Neural cell (in vitro differentiated cells): ENCODE measurements around the gene TRNAU1AP. TPM values are rescaled to one million over a fixed set of nuclear protein-coding genes. Genes with fewer than 3 reads are reported as not detected.
A peak's percentile ranks its signal among the peaks of the same experiment; 100 is the strongest.

Experiments used
- H2AFZ ChIP-seq: fragments of 200-600, 300-800 bp; sonication (generic), shearing (Covaris generic); 2 replicates; pipeline ENCODE4 v1.6.0; 2014; ENCODE audit warnings: low read depth, mild to moderate bottlenecking, antibody characterized with exemption, low read length, moderate library complexity
- H3F3A ChIP-seq: fragments of 200-600 bp; shearing (Covaris generic); 2 replicates; pipeline ENCODE4 v1.6.1; 2016; ENCODE audit warnings: mild to moderate bottlenecking, moderate library complexity, mixed read lengths, antibody characterized with exemption, low read length; ENCODE audit not compliant: insufficient read depth, poor library complexity, severe bottlenecking
- H3K27ac ChIP-seq: fragments of 200-600, 300-800 bp; sonication (generic), shearing (Covaris generic); 2 replicates; pipeline ENCODE4 v1.5.1; 2014; ENCODE audit warnings: mild to moderate bottlenecking, low read length, moderate library complexity
- H3K27me3 ChIP-seq: fragments of 300-800, 200-600 bp; sonication (generic), shearing (Covaris generic); 2 replicates; pipeline ENCODE4 v1.6.0; 2014; ENCODE audit warnings: mild to moderate bottlenecking, low read depth, low read length, moderate library complexity; ENCODE audit not compliant: insufficient read depth
- H3K36me3 ChIP-seq: fragments of 300-800, 200-600 bp; sonication (generic), shearing (Covaris generic); 2 replicates; pipeline ENCODE4 v1.5.1; 2014; ENCODE audit warnings: mild to moderate bottlenecking, antibody characterized with exemption, low read length, moderate library complexity; ENCODE audit not compliant: insufficient read depth
- H3K4me2 ChIP-seq: fragments of 300-800, 200-600 bp; sonication (generic), shearing (Covaris generic); 2 replicates; pipeline ENCODE4 v1.6.0; 2014; ENCODE audit warnings: mild to moderate bottlenecking, low read length
- H3K4me3 ChIP-seq: fragments of 300-800, 200-600 bp; sonication (generic), shearing (Covaris generic); 2 replicates; pipeline ENCODE4 v1.5.1; 2014; ENCODE audit warnings: mild to moderate bottlenecking, low read length, moderate library complexity
- H3K79me2 ChIP-seq: fragments of 200-600 bp; shearing (Covaris generic); replicated peaks from 2 replicates; pipeline ENCODE4 v1.6.0; 2014; ENCODE audit warnings: mild to moderate bottlenecking, low read length, moderate library complexity; ENCODE audit not compliant: insufficient read depth
- H3K9ac ChIP-seq: fragments of 300-800, 200-600 bp; sonication (generic), shearing (Covaris generic); 2 replicates; pipeline ENCODE4 v1.6.1; 2016; ENCODE audit warnings: mild to moderate bottlenecking, low read length, mixed read lengths
- H3K9me2 ChIP-seq: fragments of 200-600 bp; shearing (Covaris generic); 2 replicates; pipeline ENCODE4 v1.6.1; 2016; ENCODE audit warnings: mild to moderate bottlenecking, low read length, mixed read lengths; ENCODE audit not compliant: insufficient read depth
- H3K9me3 ChIP-seq: fragments of 200-600, 300-800 bp; sonication (generic), shearing (Covaris generic); 2 replicates; pipeline ENCODE4 v1.6.1; 2016; ENCODE audit warnings: mild to moderate bottlenecking, mixed run types, low read length, moderate library complexity, mixed read lengths
- H4K20me1 ChIP-seq: fragments of 200-600 bp; shearing (Covaris generic); 2 replicates; pipeline ENCODE4 v1.6.1; 2016; ENCODE audit warnings: mild to moderate bottlenecking, mixed run types; ENCODE audit not compliant: insufficient read depth
- CTCF ChIP-seq: fragments of 450-650 bp; IDR thresholded peaks from 2 replicates; pipeline ENCODE4 v1.5.1; 2014; ENCODE audit warnings: antibody characterized with exemption, mild to moderate bottlenecking, moderate library complexity; ENCODE audit not compliant: poor library complexity, severe bottlenecking
- EP300 ChIP-seq: fragments of 450-650 bp; conservative IDR thresholded peaks from 2 replicates; pipeline ENCODE4 v1.6.1; 2014; ENCODE audit warnings: antibody characterized with exemption, mild to moderate bottlenecking, moderate library complexity; ENCODE audit not compliant: poor library complexity, severe bottlenecking
- EZH2 ChIP-seq: fragments of 200-600, 300-800 bp; shearing (Covaris generic), sonication (generic); IDR thresholded peaks from 2 replicates; pipeline ENCODE4 v1.6.1; 2014; ENCODE audit warnings: antibody characterized with exemption, low read length, borderline replicate concordance, mild to moderate bottlenecking; ENCODE audit not compliant: insufficient read depth, poor library complexity, severe bottlenecking
- MXI1 ChIP-seq: fragments of 450-650 bp; conservative IDR thresholded peaks from 2 replicates; pipeline ENCODE4 v1.6.1; 2014; ENCODE audit warnings: antibody characterized with exemption, mild to moderate bottlenecking; ENCODE audit not compliant: poor library complexity, severe bottlenecking
- POLR2AphosphoS5 ChIP-seq: IDR thresholded peaks from 2 replicates; pipeline ENCODE4 v1.6.1; 2012
- RAD21 ChIP-seq: fragments of 450-650 bp; conservative IDR thresholded peaks from 2 replicates; pipeline ENCODE4 v1.6.1; 2014; ENCODE audit warnings: antibody characterized with exemption, mild to moderate bottlenecking, moderate library complexity
- SMC3 ChIP-seq: fragments of 450-650 bp; conservative IDR thresholded peaks from 2 replicates; pipeline ENCODE4 v1.6.1; 2014; ENCODE audit warnings: antibody characterized with exemption, mild to moderate bottlenecking, moderate library complexity; ENCODE audit not compliant: poor library complexity
- TAF1 ChIP-seq: IDR thresholded peaks from 2 replicates; pipeline ENCODE4 v1.6.1; 2012; ENCODE audit warnings: low read depth
- polyA plus RNA-seq: library from polyadenylated mRNA; depleted of rRNA; stranded (reverse); fragments of >200 nt; gene quantifications from 2 replicates; pipeline ENCODE4 v1.2.3, GENCODE V29; 2014
- TF ChIP-seq, protein P1 (sequence below): IDR thresholded peaks from 2 replicates; pipeline ENCODE4 v1.6.1; 2012; ENCODE audit warnings: borderline replicate concordance

Gene TRNAU1AP
- polyA plus RNA-seq, 1 donor from 2014 or later: 91.6 TPM

GRCh38 chr1:28507247-28507645 lies 45.6 kb upstream of the TRNAU1AP start:
- Histone ChIP-seq H3F3A (no peaks in the 10 kb centered on the region), H2AFZ (no peak overlapping the region), H3K9me2 (no peaks in the 10 kb centered on the region), H4K20me1 (no peaks in the 10 kb centered on the region), H3K4me2 (peak overlapping the region; percentile 98), H3K27me3 (no peaks in the 10 kb centered on the region), H3K4me3 (peak overlapping the region; percentile 85), H3K9me3 (no peaks in the 10 kb centered on the region), H3K27ac (no peak overlapping the region), H3K9ac (peak overlapping the region; percentile 77), H3K79me2 (peaks cover 15% of the 10 kb centered on the region), H3K36me3 (peaks cover 6% of the 10 kb centered on the region)
- TF ChIP-seq TAF1 (no peak), EZH2 (no peak), POLR2AphosphoS5 (no peak), CTCF (no peak)

- Histone ChIP-seq H4K20me1 (no peaks in the 10 kb centered on the region), H3K4me2 (no peak overlapping the region), H3K9me3 (no peaks in the 10 kb centered on the region), H3K9me2 (no peaks in the 10 kb centered on the region), H2AFZ (no peak overlapping the region), H3K79me2 (peaks cover 15% of the 10 kb centered on the region), H3K27ac (no peak overlapping the region), H3K4me3 (peak overlapping the region; percentile 85), H3K27me3 (no peaks in the 10 kb centered on the region), H3K36me3 (peaks cover 6% of the 10 kb centered on the region), H3K9ac (peak overlapping the region; percentile 77), H3F3A (no peaks in the 10 kb centered on the region)
- no peak for TF ChIP-seq RAD21
- TF ChIP-seq SMC3: no peak
- TF ChIP-seq, protein P1, sequence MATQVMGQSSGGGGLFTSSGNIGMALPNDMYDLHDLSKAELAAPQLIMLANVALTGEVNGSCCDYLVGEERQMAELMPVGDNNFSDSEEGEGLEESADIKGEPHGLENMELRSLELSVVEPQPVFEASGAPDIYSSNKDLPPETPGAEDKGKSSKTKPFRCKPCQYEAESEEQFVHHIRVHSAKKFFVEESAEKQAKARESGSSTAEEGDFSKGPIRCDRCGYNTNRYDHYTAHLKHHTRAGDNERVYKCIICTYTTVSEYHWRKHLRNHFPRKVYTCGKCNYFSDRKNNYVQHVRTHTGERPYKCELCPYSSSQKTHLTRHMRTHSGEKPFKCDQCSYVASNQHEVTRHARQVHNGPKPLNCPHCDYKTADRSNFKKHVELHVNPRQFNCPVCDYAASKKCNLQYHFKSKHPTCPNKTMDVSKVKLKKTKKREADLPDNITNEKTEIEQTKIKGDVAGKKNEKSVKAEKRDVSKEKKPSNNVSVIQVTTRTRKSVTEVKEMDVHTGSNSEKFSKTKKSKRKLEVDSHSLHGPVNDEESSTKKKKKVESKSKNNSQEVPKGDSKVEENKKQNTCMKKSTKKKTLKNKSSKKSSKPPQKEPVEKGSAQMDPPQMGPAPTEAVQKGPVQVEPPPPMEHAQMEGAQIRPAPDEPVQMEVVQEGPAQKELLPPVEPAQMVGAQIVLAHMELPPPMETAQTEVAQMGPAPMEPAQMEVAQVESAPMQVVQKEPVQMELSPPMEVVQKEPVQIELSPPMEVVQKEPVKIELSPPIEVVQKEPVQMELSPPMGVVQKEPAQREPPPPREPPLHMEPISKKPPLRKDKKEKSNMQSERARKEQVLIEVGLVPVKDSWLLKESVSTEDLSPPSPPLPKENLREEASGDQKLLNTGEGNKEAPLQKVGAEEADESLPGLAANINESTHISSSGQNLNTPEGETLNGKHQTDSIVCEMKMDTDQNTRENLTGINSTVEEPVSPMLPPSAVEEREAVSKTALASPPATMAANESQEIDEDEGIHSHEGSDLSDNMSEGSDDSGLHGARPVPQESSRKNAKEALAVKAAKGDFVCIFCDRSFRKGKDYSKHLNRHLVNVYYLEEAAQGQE: no peak
- no peak for TF ChIP-seq MXI1
- TF ChIP-seq TAF1: no peak
- no peak for TF ChIP-seq EP300
- no peak for TF ChIP-seq EZH2
- TF ChIP-seq CTCF: no peak
- TF ChIP-seq POLR2AphosphoS5: no peak
Measured at GRCh38 chr1:28507646-28508434, 45.0 kb upstream of the TRNAU1AP start.
